Caco-2 (cell line): Measurements from ENCODE around the gene PTPN9. TPM values are rescaled to one million over a fixed set of nuclear protein-coding genes. Genes with fewer than 3 reads are reported as not detected.
A peak's percentile ranks its signal among the peaks of the same experiment; 100 is the strongest.

Source experiments
- Bru-seq: library from RNA; stranded (reverse); fragments of 400-500 nt; gene quantifications from one replicate; lab custom pipeline; 2021; lab: Mats Ljungman, UMichigan
- BruChase-seq, 2 experiments: library from RNA; stranded (reverse); fragments of 400-500 nt; gene quantifications; one replicate each; lab custom pipeline; 2021; lab: Mats Ljungman, UMichigan
- BruUV-seq: library from RNA; stranded (reverse); fragments of 400-500 nt; replicated peaks from 2 replicates; lab custom pipeline; 2021; lab: Mats Ljungman, UMichigan
- CTCF ChIA-PET: fragments of 300-600 bp; sonication (Branson Sonifier 250); formaldehyde crosslinking; loops from one replicate; lab custom pipeline; 2022; ENCODE audit warnings: antibody characterized with exemption; lab: Charles Lee
- POLR2A ChIA-PET: fragments of 300-600 bp; sonication (Branson Sonifier 250); formaldehyde crosslinking; loops from one replicate; lab custom pipeline; 2022; ENCODE audit warnings: antibody characterized with exemption; lab: Charles Lee
- DNase-seq, 2 experiments: peaks; one replicate each; pipeline versions ENCODE4 v3.0.0 to v3.0.0-alpha.2; 2020 to 2022
- H3K27me3 ChIP-seq: replicated peaks from 2 replicates; pipeline ENCODE4 v1.6.0; 2011; ENCODE audit warnings: low read length; ENCODE audit not compliant: control insufficient read depth, insufficient read depth
- H3K36me3 ChIP-seq: 2 replicates; pipeline ENCODE4 v1.5.1; 2011; ENCODE audit warnings: low read length; ENCODE audit not compliant: control insufficient read depth, insufficient read depth
- H3K4me1 ChIP-seq: fragments of 250-450 bp; sonication (Bioruptor Pico); 2 replicates; pipeline ENCODE4 v1.5.1; 2020; ENCODE audit warnings: mild to moderate bottlenecking
- H3K4me3 ChIP-seq: 2 replicates; pipeline ENCODE4 v1.5.1; 2011; ENCODE audit warnings: low read depth, mild to moderate bottlenecking, control low read depth, low read length
- H3K9me3 ChIP-seq: fragments of 250-450 bp; sonication (Bioruptor Pico); 2 replicates; pipeline ENCODE4 v1.5.1; 2020; ENCODE audit warnings: mild to moderate bottlenecking, moderate library complexity
- H3K27ac Mint-ChIP-seq: one replicate; pipeline ENCODE4 v1.8.0; 2022; ENCODE audit warnings: mixed read lengths; ENCODE audit not compliant: unreplicated experiment
- H3K27me3 Mint-ChIP-seq: one replicate; pipeline ENCODE4 v1.8.0; 2022; ENCODE audit warnings: mixed read lengths; ENCODE audit not compliant: insufficient read depth, unreplicated experiment
- H3K36me3 Mint-ChIP-seq: one replicate; pipeline ENCODE4 v1.8.0; 2022; ENCODE audit warnings: mild to moderate bottlenecking, mixed read lengths; ENCODE audit not compliant: insufficient read depth, unreplicated experiment
- H3K4me1 Mint-ChIP-seq: one replicate; pipeline ENCODE4 v1.8.0; 2022; ENCODE audit warnings: low read depth, mixed read lengths; ENCODE audit not compliant: unreplicated experiment
- H3K4me3 Mint-ChIP-seq: one replicate; pipeline ENCODE4 v1.8.0; 2022; ENCODE audit warnings: mild to moderate bottlenecking, moderate library complexity, mixed read lengths; ENCODE audit not compliant: unreplicated experiment
- H3K9me3 Mint-ChIP-seq: one replicate; pipeline ENCODE4 v1.8.0; 2022; ENCODE audit warnings: mixed read lengths; ENCODE audit not compliant: unreplicated experiment
- intact Hi-C: fragments of 100-400 bp; cut with micrococcal nuclease; formaldehyde crosslinking; loops from one replicate; pipeline ENCODE4 v1.10.0; 2022; ENCODE audit not compliant: unreplicated experiment
- long read RNA-seq: library from polyadenylated mRNA; stranded (forward); transcript quantifications from one replicate; pipeline ENCODE4 v2.0.0, GENCODE V29; 2022
- total RNA-seq: library from RNA; stranded (reverse); gene quantifications from 2 replicates; pipeline ENCODE4 v1.2.3, GENCODE V29; 2022
- TF ChIP-seq, protein P1 (sequence below), 2 experiments: fragments of 200-600 bp in 1 of 2; IDR thresholded peaks; 1 replicate in 1 of 2; 2 replicates in 1 of 2; pipeline versions ENCODE4 v1.5.1 to v1.8.0; 2011 to 2022; ENCODE audit warnings: antibody characterized with exemption in 1 of 2, control low read depth in 1 of 2, inconsistent platforms in 1 of 2, low read depth in 1 of 2, low read length in 1 of 2, mild to moderate bottlenecking in 1 of 2, moderate library complexity in 1 of 2; ENCODE audit not compliant: insufficient read depth in 1 of 2, severe bottlenecking in 1 of 2, unreplicated experiment in 1 of 2

The PTPN9 gene
- 25.4 and 27.7 TPM in 2 replicates for total RNA-seq
- Bru-seq, nascent RNA = percentile 61 among the genes with signal in this experiment
- percentile 66 among the genes with signal in this experiment for BruChase-seq, experiment 1, labeled RNA remaining after a 2-hour chase
- BruChase-seq, experiment 2, labeled RNA remaining after a 6-hour chase = percentile 67 among the genes with signal in this experiment
- long read RNA-seq, full-length matches to known transcripts = 21 of 37 reads
- long read RNA-seq, partial matches to known transcripts = 4 of 37 reads
- long read RNA-seq, other reads (novel, unspliced or antisense) = 12 of 37 reads

DNA sequence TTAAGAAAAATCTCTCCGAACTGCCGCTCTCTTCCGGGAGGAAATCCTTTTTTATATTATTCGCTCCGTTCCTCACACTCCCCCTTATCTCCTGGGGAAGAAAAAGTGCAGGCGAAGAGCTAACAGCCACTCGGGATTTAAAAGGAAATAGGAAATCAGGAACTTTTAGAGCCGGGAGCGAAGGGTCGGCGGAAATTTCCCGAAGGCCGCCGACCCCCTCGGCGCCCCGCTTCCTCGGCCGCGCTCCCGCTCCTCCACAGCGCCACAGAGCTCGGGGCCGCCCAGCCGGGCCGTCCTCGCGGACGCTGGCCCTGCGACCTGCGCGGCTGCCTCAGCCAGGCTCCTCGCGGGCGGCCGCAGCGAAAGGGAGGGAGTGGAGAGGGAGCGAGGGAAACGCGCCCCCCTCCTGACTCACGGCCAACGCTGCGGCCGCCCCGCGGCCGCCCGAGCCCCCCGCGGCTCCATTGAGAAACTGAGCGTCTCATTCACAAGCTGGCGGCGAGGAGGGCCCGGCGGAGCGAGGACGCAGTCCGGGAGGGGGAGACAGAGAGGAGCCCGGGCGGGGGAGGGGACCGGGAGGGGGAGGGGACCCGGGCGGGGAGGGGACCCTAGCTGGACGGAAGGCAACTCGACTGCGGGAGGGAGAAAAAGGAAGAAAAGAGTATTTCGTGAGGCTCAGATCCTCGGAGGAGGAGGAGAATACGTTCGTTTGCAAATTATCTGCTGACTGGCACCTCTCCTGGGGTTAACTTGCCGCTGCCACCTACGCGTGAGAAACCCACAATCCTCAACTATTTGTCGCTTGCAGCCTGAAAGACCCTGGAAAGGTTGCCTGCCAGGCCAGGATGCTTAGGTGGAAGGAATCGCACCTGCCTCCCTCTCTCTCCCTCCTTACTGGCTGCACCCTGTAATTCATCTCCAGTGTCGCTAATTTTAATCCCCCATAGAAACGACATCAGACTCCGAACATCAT is at the start of gene PTPN9:
Gene PTPN9 (minus strand): TSS at position 368 of the 973 bp plus-strand sequence. CDS start 539 bp downstream, outside the sequence.
- Histone ChIP-seq H3K4me1 (peaks cover 11% of the 10 kb centered on the region), H3K9me3 (no peaks in the 10 kb centered on the region), H3K4me3 (peak within 1 kb of the TSS; percentile 70), H3K27me3 (no peaks in the 10 kb centered on the region), H3K36me3 (peaks cover 1% of the 10 kb centered on the region; the same call in 1 of the 2 replicates)
- Mint-ChIP-seq H3K9me3 (no peaks in the 10 kb centered on the region), H3K27me3 (no peaks in the 10 kb centered on the region), H3K36me3 (peaks cover 3% of the 10 kb centered on the region), H3K27ac (peak within 1 kb of the TSS; percentile 93), H3K4me1 (peaks cover 5% of the 10 kb centered on the region), H3K4me3 (peak within 1 kb of the TSS; percentile 87)
- TF ChIP-seq, protein P1, sequence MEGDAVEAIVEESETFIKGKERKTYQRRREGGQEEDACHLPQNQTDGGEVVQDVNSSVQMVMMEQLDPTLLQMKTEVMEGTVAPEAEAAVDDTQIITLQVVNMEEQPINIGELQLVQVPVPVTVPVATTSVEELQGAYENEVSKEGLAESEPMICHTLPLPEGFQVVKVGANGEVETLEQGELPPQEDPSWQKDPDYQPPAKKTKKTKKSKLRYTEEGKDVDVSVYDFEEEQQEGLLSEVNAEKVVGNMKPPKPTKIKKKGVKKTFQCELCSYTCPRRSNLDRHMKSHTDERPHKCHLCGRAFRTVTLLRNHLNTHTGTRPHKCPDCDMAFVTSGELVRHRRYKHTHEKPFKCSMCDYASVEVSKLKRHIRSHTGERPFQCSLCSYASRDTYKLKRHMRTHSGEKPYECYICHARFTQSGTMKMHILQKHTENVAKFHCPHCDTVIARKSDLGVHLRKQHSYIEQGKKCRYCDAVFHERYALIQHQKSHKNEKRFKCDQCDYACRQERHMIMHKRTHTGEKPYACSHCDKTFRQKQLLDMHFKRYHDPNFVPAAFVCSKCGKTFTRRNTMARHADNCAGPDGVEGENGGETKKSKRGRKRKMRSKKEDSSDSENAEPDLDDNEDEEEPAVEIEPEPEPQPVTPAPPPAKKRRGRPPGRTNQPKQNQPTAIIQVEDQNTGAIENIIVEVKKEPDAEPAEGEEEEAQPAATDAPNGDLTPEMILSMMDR (IDR thresholded peaks at IDR 0.05; ENCODE audit: insufficient read depth in 1 of 2, low read depth in 1 of 2, low read length in 1 of 2, severe bottlenecking in 1 of 2, unreplicated experiment in 1 of 2) = peak; percentile 32 to 72
- CTCF ChIA-PET = interaction anchor here (0.6 to 1.4 kb wide), 13 partner anchors 8 to 127 kb away, joined by 3 to 13 read pairs (median 4); partner anchors contain the start of genes SIN3A, SNUPN and SNX33
- intact Hi-C loops = loop anchor here (2.0 to 5.0 kb wide), 2 partner anchors 63 to 104 kb away; partner anchors contain the start of gene IMP3
- TSS peak; percentile 41 for BruUV-seq
- DNase-seq = peak; percentile 77 to 82
- POLR2A ChIA-PET = interaction anchor here (0.6 to 1.3 kb wide), 10 partner anchors 14 to 608 kb away, joined by 3 to 8 read pairs (median 4); partner anchors contain the start of genes IMP3, SIN3A and SNUPN

DNA sequence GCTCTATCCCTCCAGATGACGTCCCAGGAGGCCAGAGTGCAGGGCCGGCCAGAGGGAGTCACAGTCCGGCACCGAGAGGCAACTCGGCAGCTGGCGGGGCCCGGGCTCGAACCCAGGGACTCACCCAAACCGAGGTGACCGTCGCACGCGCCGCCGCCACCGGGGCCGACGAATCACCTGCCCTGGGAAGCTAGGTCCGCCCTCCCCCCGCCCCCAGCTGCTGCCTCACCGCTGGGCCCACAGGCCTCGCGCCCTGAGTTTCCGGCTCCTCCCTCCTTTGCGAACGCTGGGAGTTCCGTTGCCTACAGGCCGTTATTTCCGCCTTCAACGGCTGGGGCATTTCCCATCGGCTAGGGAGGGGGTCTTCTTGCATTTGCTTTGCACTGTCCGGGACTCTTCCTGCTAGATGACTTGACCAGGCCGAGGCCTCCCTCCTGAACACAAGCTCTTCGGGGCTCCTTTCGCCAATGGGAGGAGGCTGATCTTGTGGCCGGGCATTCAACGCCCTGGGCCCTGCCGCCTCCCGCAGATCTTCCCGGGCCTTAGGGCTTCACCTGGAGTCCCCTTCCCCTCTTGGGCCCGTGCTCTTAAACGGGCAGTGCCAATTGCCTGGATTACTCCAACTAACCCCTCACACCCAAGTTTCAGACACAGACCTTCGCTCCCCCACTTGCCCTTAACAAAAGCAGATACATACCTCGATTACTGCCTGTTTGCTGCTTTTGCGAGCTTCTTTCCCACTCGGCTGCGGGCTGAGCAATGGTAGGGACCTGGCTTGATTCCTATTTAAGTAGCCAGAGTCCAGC is 46.6 kb upstream of the PTPN9 start, which contains the start of gene SNUPN:
Gene SNUPN (minus strand): TSS at position 184 of the 806 bp plus-strand sequence. CDS start 4,674 bp downstream, outside the sequence.
- TSS peak; percentile 54 for BruUV-seq
- ChIA-PET CTCF (interaction anchor here (0.6 to 1.1 kb wide), 8 partner anchors 14 to 258 kb away, joined by 3 to 10 read pairs (median 4); partner anchors contain the start of genes IMP3 and PTPN9), POLR2A (interaction anchor here (0.7 to 1.0 kb wide), 6 partner anchors 13 to 258 kb away, joined by 3 to 14 read pairs (median 5); partner anchors contain the start of genes IMP3, MAN2C1, PTPN9 and SIN3A)
- Histone ChIP-seq H3K9me3 (no peaks in the 10 kb centered on the region), H3K4me1 (0 out of 2 replicates have a peak, but pooled peaks cover 7% of the 10 kb centered on the region), H3K4me3 (peak within 1 kb of the TSS; percentile 85), H3K27me3 (no peaks in the 10 kb centered on the region), H3K36me3 (no peaks in the 10 kb centered on the region)
- TF ChIP-seq, protein P1 (IDR thresholded peaks at IDR 0.05; ENCODE audit: insufficient read depth in 1 of 2, low read depth in 1 of 2, low read length in 1 of 2, severe bottlenecking in 1 of 2, unreplicated experiment in 1 of 2) = no peak
- intact Hi-C loops = loop anchor here (1.0 kb wide), 2 partner anchors 15 to 257 kb away; partner anchors contain the start of genes IMP3 and MAN2C1
- H3K9me3 Mint-ChIP-seq = no peaks in the 10 kb centered on the region
- no peaks in the 10 kb centered on the region for H3K4me1 Mint-ChIP-seq
- DNase-seq = peak; percentile 84 to 88
- H3K27ac Mint-ChIP-seq = peak within 1 kb of the TSS; percentile 68
- no peaks in the 10 kb centered on the region for H3K27me3 Mint-ChIP-seq
- no peaks in the 10 kb centered on the region for H3K36me3 Mint-ChIP-seq
- H3K4me3 Mint-ChIP-seq = peak within 1 kb of the TSS; percentile 79
